HCT116 (cell line): ENCODE results near the gene CYSTM1. TPM values are rescaled to one million over a fixed set of nuclear protein-coding genes. Genes with fewer than 3 reads are reported as not detected.

ENCODE experiments used
- ATAC-seq: fragments of 200-7000 bp; cut with Tn5 transposase; 2 replicates; pipeline ENCODE4 v1.9.1; 2020; ENCODE audit warnings: mild to moderate bottlenecking, moderate library complexity
- BruUV-seq: library from RNA; stranded (reverse); fragments of 400-500 nt; replicated peaks from 2 replicates; lab custom pipeline; 2021; lab: Mats Ljungman, UMichigan
- CTCF ChIA-PET: fragments of 300-600 bp; sonication (Branson Sonifier 250); formaldehyde crosslinking; loops from one replicate; lab custom pipeline; 2021; ENCODE audit warnings: antibody characterized with exemption; lab: Charles Lee
- POLR2A ChIA-PET: fragments of 300-600, 350-600 bp; sonication (Branson Sonifier 250); formaldehyde crosslinking; loops from one replicate; lab custom pipeline; 2021; ENCODE audit warnings: antibody characterized with exemption; lab: Charles Lee
- RAD21 ChIA-PET, 2 experiments: fragments of 300-600 bp; sonication (Branson Sonifier 250); formaldehyde crosslinking; loops; one replicate each; lab custom pipeline; 2023; ENCODE audit warnings: low total read pairs in 2 of 2; ENCODE audit not compliant: uncharacterized antibody in 2 of 2, unreplicated experiment in 2 of 2, low non-redundant PET in 1 of 2; lab: Charles Lee
- DNase-seq: peaks from one replicate; pipeline ENCODE4 v3.0.0-alpha.2; 2010; ENCODE audit warnings: low read depth, low spot score
- H2AFZ ChIP-seq: fragments of 200-600 bp; shearing (Covaris generic), sonication (generic); 2 replicates; pipeline ENCODE4 v1.6.1; 2017; ENCODE audit warnings: low read depth, mixed run types, mixed read lengths, antibody characterized with exemption, low read length; ENCODE audit not compliant: poor library complexity, severe bottlenecking
- H3K27ac ChIP-seq: 2 replicates; pipeline ENCODE4 v1.5.1; 2012; ENCODE audit warnings: low read depth, low read length
- H3K27me3 ChIP-seq: fragments of 200-600 bp; sonication (generic); 2 replicates; pipeline ENCODE4 v1.6.1; 2016; ENCODE audit warnings: mixed run types, low read length, mixed read lengths; ENCODE audit not compliant: insufficient read depth
- H3K36me3 ChIP-seq, 2 experiments: fragments of 200-500 bp in 1 of 2; fragments of 200-600 bp in 1 of 2; sonication (Bioruptor generic) in 1 of 2; sonication (generic) in 1 of 2; 2 replicates each; pipeline versions ENCODE4 v1.5.1 to v1.6.1; 2014 to 2016; ENCODE audit warnings: low read length in 2 of 2, inconsistent platforms in 1 of 2, mixed read lengths in 1 of 2, mixed run types in 1 of 2; ENCODE audit not compliant: insufficient read depth in 2 of 2, control insufficient read depth in 1 of 2
- H3K4me1 ChIP-seq, 2 experiments: fragments of 200-600 bp in 1 of 2; sonication (generic) in 1 of 2; 2 replicates each; pipeline versions ENCODE4 v1.5.1 to v1.6.1; 2012 to 2017; ENCODE audit warnings: low read length in 2 of 2, inconsistent platforms in 1 of 2, mild to moderate bottlenecking in 1 of 2, mixed read lengths in 1 of 2, mixed run types in 1 of 2, moderate library complexity in 1 of 2; ENCODE audit not compliant: insufficient read depth in 2 of 2, control insufficient read depth in 1 of 2
- H3K4me2 ChIP-seq: fragments of 200-600 bp; sonication (generic); 2 replicates; pipeline ENCODE4 v1.6.1; 2017; ENCODE audit warnings: mixed run types, low read length, mixed read lengths
- H3K4me3 ChIP-seq, 2 experiments: fragments of 200-600 bp in 1 of 2; sonication (generic) in 1 of 2; replicated peaks in 1 of 2; 2 replicates each; pipeline ENCODE4 v1.5.1; 2011 to 2016; ENCODE audit warnings: low read length in 2 of 2, control low read depth in 1 of 2, low read depth in 1 of 2, mild to moderate bottlenecking in 1 of 2, mixed read lengths in 1 of 2, mixed run types in 1 of 2
- H3K79me2 ChIP-seq: fragments of 200-600 bp; sonication (generic); 2 replicates; pipeline ENCODE4 v1.6.1; 2017; ENCODE audit warnings: mild to moderate bottlenecking, mixed run types, low read length, moderate library complexity, mixed read lengths; ENCODE audit not compliant: insufficient read depth
- H3K9ac ChIP-seq: fragments of 200-600 bp; sonication (generic); 2 replicates; pipeline ENCODE4 v1.6.1; 2016; ENCODE audit warnings: low read length, mixed read lengths
- H3K9me2 ChIP-seq: fragments of 200-600 bp; sonication (generic), shearing (Covaris generic); 2 replicates; pipeline ENCODE4 v1.6.1; 2017; ENCODE audit warnings: mixed run types, mild to moderate bottlenecking, moderate library complexity; ENCODE audit not compliant: insufficient read depth
- H3K9me3 ChIP-seq, 2 experiments: fragments of 200-500 bp in 1 of 2; fragments of 200-600 bp in 1 of 2; sonication (Bioruptor generic) in 1 of 2; sonication (generic) in 1 of 2; 2 replicates each; pipeline ENCODE4 v1.6.1; 2014 to 2017; ENCODE audit warnings: low read length in 2 of 2, mixed read lengths in 2 of 2, inconsistent platforms in 1 of 2, low read depth in 1 of 2, mild to moderate bottlenecking in 1 of 2, mixed run types in 1 of 2, moderate library complexity in 1 of 2; ENCODE audit not compliant: control insufficient read depth in 1 of 2, insufficient read depth in 1 of 2
- H4K20me1 ChIP-seq: fragments of 200-600 bp; sonication (generic), shearing (Covaris generic); 2 replicates; pipeline ENCODE4 v1.6.1; 2017; ENCODE audit warnings: mixed run types, mild to moderate bottlenecking, moderate library complexity; ENCODE audit not compliant: insufficient read depth
- CBX3 ChIP-seq: IDR thresholded peaks from 2 replicates; pipeline ENCODE4 v1.6.1; 2012; ENCODE audit warnings: low read depth
- ELF1 ChIP-seq: IDR thresholded peaks from 2 replicates; pipeline ENCODE4 v1.6.1; 2012; ENCODE audit warnings: low read depth, borderline replicate concordance
- EZH2phosphoT487 ChIP-seq: fragments of 200-600 bp; IDR thresholded peaks from 2 replicates; pipeline ENCODE4 v1.6.1; 2018; ENCODE audit warnings: antibody characterized with exemption, borderline replicate concordance
- FOSL1 ChIP-seq: IDR thresholded peaks from 2 replicates; pipeline ENCODE4 v1.6.1; 2012; ENCODE audit warnings: low read depth
- JUND ChIP-seq: IDR thresholded peaks from 2 replicates; pipeline ENCODE4 v1.6.1; 2012
- POLR2AphosphoS5 ChIP-seq: IDR thresholded peaks from 2 replicates; pipeline ENCODE4 v1.6.1; 2011; ENCODE audit warnings: mild to moderate bottlenecking, low read depth, low read length, moderate library complexity
- RAD21 ChIP-seq: IDR thresholded peaks from 2 replicates; pipeline ENCODE4 v1.6.1; 2012; ENCODE audit warnings: low read depth, mild to moderate bottlenecking
- SP1 ChIP-seq: IDR thresholded peaks from 2 replicates; pipeline ENCODE4 v1.6.1; 2012; ENCODE audit warnings: low read depth
- SRF ChIP-seq: IDR thresholded peaks from 2 replicates; pipeline ENCODE4 v1.6.1; 2012; ENCODE audit warnings: low read depth
- TCF7L2 ChIP-seq: IDR thresholded peaks from 2 replicates; pipeline ENCODE4 v1.7.0; 2011; ENCODE audit warnings: borderline replicate concordance, inconsistent platforms; ENCODE audit not compliant: insufficient read depth, insufficient read length; ENCODE audit errors: extremely low read depth
- YY1 ChIP-seq: IDR thresholded peaks from 2 replicates; pipeline ENCODE4 v1.6.1; 2011; ENCODE audit warnings: low read length, low read depth, moderate library complexity, mild to moderate bottlenecking; ENCODE audit not compliant: insufficient replicate concordance; ENCODE audit errors: extremely low read depth
- ZFX ChIP-seq: fragments of 450-650 bp; IDR thresholded peaks from 2 replicates; pipeline ENCODE4 v1.6.1; 2017
- ZNF274 ChIP-seq: fragments of 200-500 bp; sonication (Bioruptor generic); IDR thresholded peaks from 2 replicates; pipeline ENCODE4 v1.6.1; 2014; ENCODE audit warnings: mild to moderate bottlenecking, low read depth, low read length, inconsistent platforms
- intact Hi-C: fragments of 100-400 bp; cut with micrococcal nuclease; formaldehyde crosslinking; loops from 2 replicates; pipeline ENCODE4 v1.10.0; 2022
- total RNA-seq: library from RNA; stranded (reverse); gene quantifications from one replicate; pipeline ENCODE4 v1.2.1, GENCODE V29; 2021; ENCODE audit not compliant: unreplicated experiment
- TF ChIP-seq, protein P1 (sequence below): IDR thresholded peaks from 2 replicates; pipeline ENCODE4 v1.6.1; 2012; ENCODE audit warnings: low read depth
- TF ChIP-seq, protein P2 (sequence below): IDR thresholded peaks from 2 replicates; pipeline ENCODE4 v1.6.1; 2011; ENCODE audit warnings: mild to moderate bottlenecking, low read length, moderate library complexity; ENCODE audit not compliant: insufficient replicate concordance; ENCODE audit errors: extremely low read depth
- TF ChIP-seq, protein P3 (sequence below): IDR thresholded peaks from 2 replicates; pipeline ENCODE4 v1.6.1; 2012
- TF ChIP-seq, protein P4 (sequence below), 3 experiments: fragments of 200-600 bp in 1 of 3; sonication (generic) in 1 of 3; IDR thresholded peaks in 2 of 3; conservative IDR thresholded peaks in 1 of 3; 2 replicates each; pipeline ENCODE4 v1.5.1; 2012 to 2017; ENCODE audit warnings: low read depth in 2 of 3, low read length in 2 of 3, antibody characterized with exemption in 1 of 3, borderline replicate concordance in 1 of 3, control low read depth in 1 of 3, mild to moderate bottlenecking in 1 of 3, mixed read lengths in 1 of 3, mixed run types in 1 of 3, moderate library complexity in 1 of 3; ENCODE audit not compliant: insufficient read depth in 1 of 3

CYSTM1 gene
- total RNA-seq, 1 experiment from 2014 or later = 56.0 TPM

DNA sequence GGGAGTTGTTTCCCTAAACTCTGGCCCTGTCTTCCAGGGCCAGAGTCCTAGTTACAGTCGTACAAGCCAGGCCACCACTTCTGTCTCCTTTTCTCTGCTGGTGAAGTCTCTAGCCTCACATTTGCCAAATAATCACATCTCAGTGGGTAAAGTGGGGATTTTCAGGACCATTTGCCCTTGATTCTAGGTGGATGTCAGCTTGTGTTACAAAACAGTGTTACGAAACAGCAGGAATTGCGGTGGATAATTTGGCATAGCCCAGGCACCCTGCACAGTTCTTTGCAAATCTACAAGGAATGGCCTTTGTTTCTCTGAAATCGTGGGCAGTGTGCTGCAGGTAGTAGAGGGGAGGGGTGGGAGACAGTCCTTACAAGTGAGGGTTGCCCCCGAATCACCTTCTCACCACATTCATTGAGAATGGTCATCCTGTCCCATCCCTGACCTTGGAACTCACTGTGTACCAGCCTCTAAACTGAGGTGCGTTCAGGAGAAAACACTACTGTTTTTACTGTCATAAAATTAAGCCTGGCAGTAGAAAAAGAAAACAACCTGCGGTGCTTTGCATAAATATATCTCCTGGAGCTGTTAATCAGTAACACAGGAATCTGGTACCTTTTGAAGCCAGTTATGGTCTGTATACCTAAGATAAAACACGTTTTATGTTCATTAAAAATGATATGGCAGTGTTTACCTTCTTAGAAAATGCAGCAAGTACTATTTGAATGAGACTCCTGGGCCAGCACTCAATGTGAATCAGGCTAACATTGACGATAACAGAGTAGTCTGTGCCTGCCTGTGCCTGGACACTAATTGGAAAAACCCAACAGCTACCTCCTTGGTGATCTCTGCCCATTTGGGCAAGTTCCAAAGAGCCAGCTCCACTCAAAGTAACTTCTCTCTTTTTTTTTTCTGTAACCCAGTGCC is 44.3 kb downstream of the CYSTM1 start:
- Histone ChIP-seq H3K79me2 (peaks cover 4% of the 10 kb centered on the region; the same call in 1 of the 2 replicates), H3K4me3 (peak overlapping the region in 1 of 2 experiments; percentile 45; a peak in 2 of 4 replicates), H3K9me3 (no peaks in the 10 kb centered on the region)

More for the DNA sequence above, 44.3 kb downstream of the CYSTM1 start:
- H3K4me1 ChIP-seq = peaks cover 82 to 89% of the 10 kb centered on the region in 2 experiments
- ATAC-seq (no peak), DNase-seq (no peak)
- intact Hi-C loops = no loop called here
- no peaks in the 10 kb centered on the region for H3K27me3 ChIP-seq
- no TSS peak for BruUV-seq
- H3K36me3 ChIP-seq = no peaks in the 10 kb centered on the region
- ChIA-PET CTCF (no interaction called here), RAD21 (no interaction called here)
- no peaks in the 10 kb centered on the region for H3K9me2 ChIP-seq
- peak overlapping the region; percentile 73 for H3K4me2 ChIP-seq
- H3K27ac ChIP-seq = peak overlapping the region; percentile 87
- H4K20me1 ChIP-seq = no peaks in the 10 kb centered on the region
- peak overlapping the region; percentile 43; the same call in 1 of the 2 replicates for H3K9ac ChIP-seq
- TF ChIP-seq SRF (no peak), RAD21 (no peak), YY1 (no peak), JUND (no peak), FOSL1 (no peak), ZFX (no peak), TCF7L2 (no peak), EZH2phosphoT487 (no peak), POLR2AphosphoS5 (no peak), SP1 (no peak), CBX3 (no peak), ZNF274 (no peak), ELF1 (no peak)
- TF ChIP-seq, protein P1, sequence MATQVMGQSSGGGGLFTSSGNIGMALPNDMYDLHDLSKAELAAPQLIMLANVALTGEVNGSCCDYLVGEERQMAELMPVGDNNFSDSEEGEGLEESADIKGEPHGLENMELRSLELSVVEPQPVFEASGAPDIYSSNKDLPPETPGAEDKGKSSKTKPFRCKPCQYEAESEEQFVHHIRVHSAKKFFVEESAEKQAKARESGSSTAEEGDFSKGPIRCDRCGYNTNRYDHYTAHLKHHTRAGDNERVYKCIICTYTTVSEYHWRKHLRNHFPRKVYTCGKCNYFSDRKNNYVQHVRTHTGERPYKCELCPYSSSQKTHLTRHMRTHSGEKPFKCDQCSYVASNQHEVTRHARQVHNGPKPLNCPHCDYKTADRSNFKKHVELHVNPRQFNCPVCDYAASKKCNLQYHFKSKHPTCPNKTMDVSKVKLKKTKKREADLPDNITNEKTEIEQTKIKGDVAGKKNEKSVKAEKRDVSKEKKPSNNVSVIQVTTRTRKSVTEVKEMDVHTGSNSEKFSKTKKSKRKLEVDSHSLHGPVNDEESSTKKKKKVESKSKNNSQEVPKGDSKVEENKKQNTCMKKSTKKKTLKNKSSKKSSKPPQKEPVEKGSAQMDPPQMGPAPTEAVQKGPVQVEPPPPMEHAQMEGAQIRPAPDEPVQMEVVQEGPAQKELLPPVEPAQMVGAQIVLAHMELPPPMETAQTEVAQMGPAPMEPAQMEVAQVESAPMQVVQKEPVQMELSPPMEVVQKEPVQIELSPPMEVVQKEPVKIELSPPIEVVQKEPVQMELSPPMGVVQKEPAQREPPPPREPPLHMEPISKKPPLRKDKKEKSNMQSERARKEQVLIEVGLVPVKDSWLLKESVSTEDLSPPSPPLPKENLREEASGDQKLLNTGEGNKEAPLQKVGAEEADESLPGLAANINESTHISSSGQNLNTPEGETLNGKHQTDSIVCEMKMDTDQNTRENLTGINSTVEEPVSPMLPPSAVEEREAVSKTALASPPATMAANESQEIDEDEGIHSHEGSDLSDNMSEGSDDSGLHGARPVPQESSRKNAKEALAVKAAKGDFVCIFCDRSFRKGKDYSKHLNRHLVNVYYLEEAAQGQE = no peak
- TF ChIP-seq, protein P2, sequence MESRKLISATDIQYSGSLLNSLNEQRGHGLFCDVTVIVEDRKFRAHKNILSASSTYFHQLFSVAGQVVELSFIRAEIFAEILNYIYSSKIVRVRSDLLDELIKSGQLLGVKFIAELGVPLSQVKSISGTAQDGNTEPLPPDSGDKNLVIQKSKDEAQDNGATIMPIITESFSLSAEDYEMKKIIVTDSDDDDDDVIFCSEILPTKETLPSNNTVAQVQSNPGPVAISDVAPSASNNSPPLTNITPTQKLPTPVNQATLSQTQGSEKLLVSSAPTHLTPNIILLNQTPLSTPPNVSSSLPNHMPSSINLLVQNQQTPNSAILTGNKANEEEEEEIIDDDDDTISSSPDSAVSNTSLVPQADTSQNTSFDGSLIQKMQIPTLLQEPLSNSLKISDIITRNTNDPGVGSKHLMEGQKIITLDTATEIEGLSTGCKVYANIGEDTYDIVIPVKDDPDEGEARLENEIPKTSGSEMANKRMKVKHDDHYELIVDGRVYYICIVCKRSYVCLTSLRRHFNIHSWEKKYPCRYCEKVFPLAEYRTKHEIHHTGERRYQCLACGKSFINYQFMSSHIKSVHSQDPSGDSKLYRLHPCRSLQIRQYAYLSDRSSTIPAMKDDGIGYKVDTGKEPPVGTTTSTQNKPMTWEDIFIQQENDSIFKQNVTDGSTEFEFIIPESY = no peak
- TF ChIP-seq, protein P3, sequence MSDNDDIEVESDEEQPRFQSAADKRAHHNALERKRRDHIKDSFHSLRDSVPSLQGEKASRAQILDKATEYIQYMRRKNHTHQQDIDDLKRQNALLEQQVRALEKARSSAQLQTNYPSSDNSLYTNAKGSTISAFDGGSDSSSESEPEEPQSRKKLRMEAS = no peak
- TF ChIP-seq, protein P4, sequence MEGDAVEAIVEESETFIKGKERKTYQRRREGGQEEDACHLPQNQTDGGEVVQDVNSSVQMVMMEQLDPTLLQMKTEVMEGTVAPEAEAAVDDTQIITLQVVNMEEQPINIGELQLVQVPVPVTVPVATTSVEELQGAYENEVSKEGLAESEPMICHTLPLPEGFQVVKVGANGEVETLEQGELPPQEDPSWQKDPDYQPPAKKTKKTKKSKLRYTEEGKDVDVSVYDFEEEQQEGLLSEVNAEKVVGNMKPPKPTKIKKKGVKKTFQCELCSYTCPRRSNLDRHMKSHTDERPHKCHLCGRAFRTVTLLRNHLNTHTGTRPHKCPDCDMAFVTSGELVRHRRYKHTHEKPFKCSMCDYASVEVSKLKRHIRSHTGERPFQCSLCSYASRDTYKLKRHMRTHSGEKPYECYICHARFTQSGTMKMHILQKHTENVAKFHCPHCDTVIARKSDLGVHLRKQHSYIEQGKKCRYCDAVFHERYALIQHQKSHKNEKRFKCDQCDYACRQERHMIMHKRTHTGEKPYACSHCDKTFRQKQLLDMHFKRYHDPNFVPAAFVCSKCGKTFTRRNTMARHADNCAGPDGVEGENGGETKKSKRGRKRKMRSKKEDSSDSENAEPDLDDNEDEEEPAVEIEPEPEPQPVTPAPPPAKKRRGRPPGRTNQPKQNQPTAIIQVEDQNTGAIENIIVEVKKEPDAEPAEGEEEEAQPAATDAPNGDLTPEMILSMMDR (IDR thresholded peaks at IDR 0.05 in 2 of 3, conservative IDR thresholded peaks at IDR 0.05 in 1 of 3; ENCODE audit: borderline replicate concordance in 1 of 3, insufficient read depth in 1 of 3, low read depth in 2 of 3, low read length in 2 of 3) = no peak
- TF ChIP-seq, all 23 proteins: peak for 0
- POLR2A ChIA-PET = no interaction called here
- no peak overlapping the region for H2AFZ ChIP-seq
